Fibroblast of mammary gland (primary cell): Measurements from ENCODE around the gene PADI1.
A peak's percentile ranks its signal among the peaks of the same experiment; 100 is the strongest.
"Not testable (repeated sequence)": the region's sequence is repeated elsewhere in the genome, so short reads cannot be mapped to it uniquely, and the experiment has no call there.

Source experiments
- DNase-seq: peaks from one replicate; pipeline ENCODE4 v3.0.0-alpha.2; 2010; ENCODE audit warnings: low read depth
- H3K4me3 ChIP-seq: 2 replicates; pipeline ENCODE4 v1.5.1; 2011; ENCODE audit warnings: low read depth, mild to moderate bottlenecking, low read length, moderate library complexity; ENCODE audit not compliant: control insufficient read depth
- TF ChIP-seq, protein P1 (sequence below): conservative IDR thresholded peaks from 2 replicates; pipeline ENCODE4 v1.5.1; 2011; ENCODE audit warnings: low read depth, low read length, inconsistent platforms; ENCODE audit not compliant: control insufficient read depth, insufficient read depth

The PADI1 gene

DNA sequence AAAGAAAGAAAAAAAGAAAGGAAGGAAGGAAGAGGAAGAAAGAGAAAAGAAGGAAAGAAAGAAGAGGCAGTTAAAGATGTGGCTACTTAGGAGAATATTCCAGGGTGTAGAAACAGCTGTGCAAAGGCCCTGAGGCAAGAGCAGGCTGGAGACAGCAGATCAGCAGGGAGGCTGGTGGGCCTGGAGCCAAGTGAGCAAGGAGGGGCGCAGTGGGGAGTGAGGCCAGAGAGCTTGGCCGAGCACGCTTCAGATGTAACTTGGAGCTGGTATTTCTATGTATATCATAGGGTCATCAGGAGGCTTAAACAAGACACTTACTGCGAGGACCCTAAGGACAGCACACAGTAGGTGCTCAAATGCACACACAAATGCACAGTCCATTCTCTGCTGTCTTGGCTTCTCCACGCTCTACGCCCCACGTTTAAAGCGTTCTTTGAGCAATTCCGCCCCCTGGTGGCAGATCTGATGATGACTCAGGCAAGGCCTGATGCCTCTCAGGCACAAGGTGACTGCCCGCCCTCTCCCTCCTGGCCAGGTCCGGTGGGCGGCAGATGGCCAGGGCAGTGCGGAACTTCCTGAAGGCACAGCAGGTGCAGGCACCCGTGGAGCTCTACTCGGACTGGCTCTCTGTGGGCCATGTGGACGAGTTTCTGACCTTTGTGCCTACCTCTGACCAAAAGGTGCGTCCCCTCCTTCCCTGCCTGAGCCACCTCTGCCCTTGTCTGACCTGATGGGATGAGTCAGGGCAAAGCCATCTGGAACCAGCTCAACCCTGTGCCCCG, 32.0 kb downstream of the PADI1 start:
- TF ChIP-seq, protein P1, sequence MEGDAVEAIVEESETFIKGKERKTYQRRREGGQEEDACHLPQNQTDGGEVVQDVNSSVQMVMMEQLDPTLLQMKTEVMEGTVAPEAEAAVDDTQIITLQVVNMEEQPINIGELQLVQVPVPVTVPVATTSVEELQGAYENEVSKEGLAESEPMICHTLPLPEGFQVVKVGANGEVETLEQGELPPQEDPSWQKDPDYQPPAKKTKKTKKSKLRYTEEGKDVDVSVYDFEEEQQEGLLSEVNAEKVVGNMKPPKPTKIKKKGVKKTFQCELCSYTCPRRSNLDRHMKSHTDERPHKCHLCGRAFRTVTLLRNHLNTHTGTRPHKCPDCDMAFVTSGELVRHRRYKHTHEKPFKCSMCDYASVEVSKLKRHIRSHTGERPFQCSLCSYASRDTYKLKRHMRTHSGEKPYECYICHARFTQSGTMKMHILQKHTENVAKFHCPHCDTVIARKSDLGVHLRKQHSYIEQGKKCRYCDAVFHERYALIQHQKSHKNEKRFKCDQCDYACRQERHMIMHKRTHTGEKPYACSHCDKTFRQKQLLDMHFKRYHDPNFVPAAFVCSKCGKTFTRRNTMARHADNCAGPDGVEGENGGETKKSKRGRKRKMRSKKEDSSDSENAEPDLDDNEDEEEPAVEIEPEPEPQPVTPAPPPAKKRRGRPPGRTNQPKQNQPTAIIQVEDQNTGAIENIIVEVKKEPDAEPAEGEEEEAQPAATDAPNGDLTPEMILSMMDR = peak; percentile 75
- no peak overlapping the region for H3K4me3 ChIP-seq
- peak; percentile 78 for DNase-seq

DNA sequence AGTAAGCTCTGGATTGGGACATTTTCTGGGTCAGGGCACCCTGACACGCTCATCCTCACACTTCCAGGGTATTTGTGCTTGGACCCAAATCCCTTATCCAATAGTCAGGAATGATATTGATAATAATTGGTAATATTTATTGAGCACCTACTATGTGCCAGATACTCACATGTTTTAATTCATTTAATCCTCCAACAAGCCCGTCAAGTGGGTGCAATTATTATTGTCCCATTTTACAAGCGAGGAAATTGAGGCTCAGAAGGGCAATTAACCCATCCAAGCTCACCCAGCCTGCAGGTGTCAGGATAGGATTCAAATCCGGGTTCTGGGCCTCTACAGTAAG, 32.6 kb downstream of the PADI1 start:
- no peak overlapping the region for H3K4me3 ChIP-seq
- TF ChIP-seq, protein P1 = no peak
- DNase-seq = no peak

DNA sequence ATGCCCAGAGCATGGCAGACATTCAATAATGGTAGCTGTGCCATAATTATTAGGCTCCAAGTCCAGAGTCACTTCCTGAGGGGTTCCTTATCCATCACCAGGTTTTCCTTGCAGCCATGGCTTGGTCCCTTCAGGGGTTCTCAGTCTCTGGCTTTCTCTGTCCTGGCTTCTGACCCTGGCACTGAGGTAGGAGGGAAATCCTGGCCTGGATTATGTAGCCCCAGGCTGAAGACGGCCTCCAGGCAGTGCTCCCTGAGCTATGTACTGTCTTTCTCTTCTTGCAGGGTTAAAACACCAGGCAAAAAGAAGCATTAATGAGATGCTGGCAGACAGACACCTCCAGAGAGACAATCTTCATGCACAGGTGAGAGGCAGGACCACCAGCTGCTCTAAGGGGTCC, 34.5 kb downstream of the PADI1 start:
- DNase-seq = peak; percentile 92
- TF ChIP-seq, protein P1 = no peak
- H3K4me3 ChIP-seq = no peak overlapping the region

DNA sequence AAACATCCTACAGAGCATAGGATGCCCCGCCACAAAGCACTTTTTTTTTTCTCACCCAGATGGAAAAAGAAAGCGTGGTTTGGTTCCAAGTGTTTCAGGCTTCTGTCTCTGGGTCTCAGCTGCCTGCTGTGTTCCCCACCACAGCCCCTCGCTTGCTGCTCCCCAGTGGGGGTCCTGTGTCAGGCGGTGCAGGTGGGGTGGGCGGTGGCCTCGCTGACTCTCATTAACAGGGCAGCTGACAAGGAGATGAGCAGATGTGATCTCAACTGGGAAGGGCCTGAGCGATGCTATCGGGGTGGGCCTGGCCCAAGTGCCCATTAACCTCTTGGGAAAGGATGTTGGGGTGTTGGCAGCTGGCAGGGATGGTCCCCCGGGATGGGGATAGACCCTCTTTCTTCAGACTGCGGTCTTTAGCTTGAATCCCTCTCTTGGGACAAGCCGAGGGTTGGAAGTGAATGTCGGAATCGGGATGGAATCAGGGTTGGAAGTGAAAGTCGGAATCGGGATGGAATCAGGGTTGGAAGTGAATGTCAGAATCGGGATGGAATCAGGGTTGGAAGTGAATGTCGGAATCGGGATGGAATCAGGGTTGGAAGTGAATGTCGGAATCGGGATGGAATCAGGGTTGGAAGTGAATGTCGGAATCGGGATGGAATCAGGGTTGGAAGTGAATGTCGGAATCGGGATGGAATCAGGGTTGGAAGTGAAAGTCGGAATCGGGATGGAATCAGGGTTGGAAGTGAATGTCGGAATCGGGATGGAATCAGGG, 36.3 kb downstream of the PADI1 start:
- not testable (repeated sequence) for H3K4me3 ChIP-seq, DNase-seq

DNA sequence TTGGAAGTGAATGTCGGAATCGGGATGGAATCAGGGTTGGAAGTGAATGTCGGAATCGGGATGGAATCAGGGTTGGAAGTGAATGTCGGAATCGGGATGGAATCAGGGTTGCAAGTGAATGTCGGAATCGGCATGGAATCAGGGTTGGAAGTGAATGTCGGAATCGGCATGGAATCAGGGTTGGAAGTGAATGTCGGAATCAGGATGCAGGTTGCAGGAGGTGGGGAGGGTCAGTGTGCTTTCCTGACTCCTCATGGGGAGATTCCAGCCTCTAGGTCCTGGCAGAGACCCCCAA, 36.8 kb downstream of the PADI1 start:
- not testable (repeated sequence) for DNase-seq, H3K4me3 ChIP-seq

DNA sequence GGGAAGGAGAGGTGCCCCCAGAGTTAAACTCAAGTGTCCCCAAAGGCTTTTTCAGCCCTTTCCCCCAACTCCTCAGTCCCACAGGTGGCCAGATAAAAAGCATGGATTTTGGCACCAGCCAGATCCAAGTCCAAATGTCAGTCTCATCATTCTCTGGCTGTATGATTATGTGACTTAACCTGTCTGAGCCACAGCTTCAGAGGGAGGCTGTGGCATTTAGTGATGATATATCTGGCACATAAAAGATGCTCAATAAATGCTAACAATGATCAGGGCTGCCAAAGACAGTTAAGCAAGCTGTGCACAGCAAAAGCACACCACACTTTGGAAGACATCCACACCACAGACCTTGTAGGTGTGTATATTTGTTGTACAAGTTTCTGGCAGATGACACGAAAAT, 38.3 kb downstream of the PADI1 start:
- no peak for DNase-seq
- H3K4me3 ChIP-seq = no peak overlapping the region
- TF ChIP-seq, protein P1 = no peak

DNA sequence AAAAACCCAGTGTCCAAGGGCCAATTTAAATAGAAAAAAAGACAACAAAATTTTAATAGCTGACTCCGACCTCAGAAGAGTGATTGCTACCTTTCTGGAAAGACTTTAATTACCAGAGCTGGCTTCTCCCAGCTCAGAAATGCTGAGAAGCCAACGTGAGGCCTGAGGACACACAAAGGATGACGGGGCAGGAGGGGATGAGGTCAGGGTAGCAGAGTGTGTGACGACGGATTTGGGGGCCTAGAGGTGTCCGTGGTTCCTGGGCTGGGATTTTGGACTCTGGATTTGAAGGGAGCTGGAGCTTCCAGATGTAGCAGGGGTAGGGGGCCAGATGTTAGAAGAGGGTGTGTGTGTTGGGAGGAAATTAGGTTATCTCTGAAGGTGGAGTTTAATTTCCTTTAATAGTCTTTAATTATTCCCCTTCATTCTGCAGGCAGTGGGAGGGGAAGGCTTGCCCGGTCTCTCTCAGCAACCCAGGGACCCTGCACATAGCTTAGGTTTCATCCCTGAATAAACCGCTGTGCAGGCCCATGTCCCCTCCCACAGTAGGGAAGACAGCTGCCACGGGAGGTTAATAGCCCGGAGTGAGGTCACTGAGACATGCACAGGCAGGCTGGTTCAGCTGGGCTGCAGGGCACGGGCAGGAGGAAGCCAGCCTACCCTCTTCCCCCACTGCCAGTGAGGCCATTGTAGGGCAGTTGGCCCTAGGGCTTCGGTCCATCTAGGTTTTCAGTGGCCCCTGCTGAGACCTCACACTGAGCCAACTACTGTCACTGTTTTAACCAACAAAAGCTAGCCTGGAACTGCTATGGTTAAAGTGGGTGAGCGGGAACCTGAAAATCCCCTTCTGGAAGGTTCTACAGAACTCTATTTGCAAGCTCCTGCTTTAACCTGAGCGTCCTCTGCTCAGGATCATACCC, 40.2 kb downstream of the PADI1 start:
- TF ChIP-seq, protein P1 = no peak
- DNase-seq = no peak
- no peak overlapping the region for H3K4me3 ChIP-seq
